ENCODE data around the gene IARS2. TPM values are rescaled to one million over a fixed set of nuclear protein-coding genes. Genes with fewer than 3 reads are reported as not detected.
"Not testable (repeated sequence)": the region's sequence is repeated elsewhere in the genome, so short reads cannot be mapped to it uniquely, and the experiment has no call there.

The IARS2 gene
- total RNA-seq, 1 experiment from 2014 or later = 79.8 TPM

DNA sequence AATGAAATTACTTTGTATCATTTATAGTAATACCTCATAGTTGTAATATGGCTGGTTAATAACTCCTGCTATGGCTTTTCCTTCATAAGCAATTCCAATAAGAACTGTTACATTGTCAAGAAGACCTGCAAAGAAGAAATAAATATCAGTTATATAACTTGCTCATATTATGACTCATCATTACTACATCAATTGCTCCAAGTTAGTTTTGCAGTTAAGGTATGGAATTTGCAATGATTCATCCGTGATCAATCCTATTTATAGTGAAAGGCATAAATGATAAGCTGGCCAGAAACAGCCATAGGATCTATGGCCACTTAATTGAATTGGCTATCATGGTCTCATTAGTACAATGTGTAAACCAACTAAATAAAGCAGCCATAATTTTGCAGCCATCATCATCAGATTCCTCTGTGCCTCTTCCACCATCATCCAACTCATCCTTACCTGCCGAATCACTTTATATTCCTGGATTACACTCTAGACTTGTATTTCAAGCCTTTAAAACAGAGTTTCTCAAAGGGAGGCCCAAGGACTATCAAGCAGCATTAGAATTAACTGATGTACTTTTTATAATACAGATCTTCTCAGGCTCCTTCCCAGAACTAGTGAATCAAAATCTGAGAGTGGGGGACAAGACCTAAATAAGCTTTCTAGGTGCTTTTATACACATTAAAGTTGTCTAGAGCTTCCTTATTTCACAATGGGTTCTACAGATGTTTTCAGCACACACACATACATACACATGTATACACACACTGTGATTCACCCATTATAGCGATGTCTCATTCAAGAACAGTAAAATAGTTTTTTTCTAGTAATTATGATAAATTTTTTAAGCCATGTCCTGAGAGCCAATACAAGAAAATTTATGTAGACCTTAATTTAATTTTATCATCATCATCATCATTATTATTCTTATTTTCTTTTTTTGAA lies 26.4 kb upstream of the IARS2 start:
- Histone ChIP-seq H4K20me1 (ENCODE audit: insufficient read depth, low read depth, low read length) (no peaks in the 10 kb centered on the region), H3K9ac (ENCODE audit: low read length) (no peak overlapping the region), H3K27ac (ENCODE audit: low read length) (no peak overlapping the region), H3K79me2 (ENCODE audit: low read length) (peaks cover 12% of the 10 kb centered on the region; the same call in 1 of the 2 replicates), H3K4me2 (ENCODE audit: low read depth, low read length, poor library complexity, severe bottlenecking) (no peak overlapping the region), H3K4me3 (ENCODE audit: low read length) (no peak overlapping the region), H3K9me2 (replicated peaks; ENCODE audit: insufficient read depth, low read length) (no peaks in the 10 kb centered on the region), H3K4me1 (ENCODE audit: low read length) (no peaks in the 10 kb centered on the region), H2AFZ (ENCODE audit: low read length) (no peak overlapping the region), H3K27me3 (ENCODE audit: low read length) (no peaks in the 10 kb centered on the region), H3K9me3 (ENCODE audit: low read length) (no peaks in the 10 kb centered on the region), H3K36me3 (ENCODE audit: insufficient read depth, low read length) (peaks cover 56% of the 10 kb centered on the region)
- DNase-seq = no peak

DNA sequence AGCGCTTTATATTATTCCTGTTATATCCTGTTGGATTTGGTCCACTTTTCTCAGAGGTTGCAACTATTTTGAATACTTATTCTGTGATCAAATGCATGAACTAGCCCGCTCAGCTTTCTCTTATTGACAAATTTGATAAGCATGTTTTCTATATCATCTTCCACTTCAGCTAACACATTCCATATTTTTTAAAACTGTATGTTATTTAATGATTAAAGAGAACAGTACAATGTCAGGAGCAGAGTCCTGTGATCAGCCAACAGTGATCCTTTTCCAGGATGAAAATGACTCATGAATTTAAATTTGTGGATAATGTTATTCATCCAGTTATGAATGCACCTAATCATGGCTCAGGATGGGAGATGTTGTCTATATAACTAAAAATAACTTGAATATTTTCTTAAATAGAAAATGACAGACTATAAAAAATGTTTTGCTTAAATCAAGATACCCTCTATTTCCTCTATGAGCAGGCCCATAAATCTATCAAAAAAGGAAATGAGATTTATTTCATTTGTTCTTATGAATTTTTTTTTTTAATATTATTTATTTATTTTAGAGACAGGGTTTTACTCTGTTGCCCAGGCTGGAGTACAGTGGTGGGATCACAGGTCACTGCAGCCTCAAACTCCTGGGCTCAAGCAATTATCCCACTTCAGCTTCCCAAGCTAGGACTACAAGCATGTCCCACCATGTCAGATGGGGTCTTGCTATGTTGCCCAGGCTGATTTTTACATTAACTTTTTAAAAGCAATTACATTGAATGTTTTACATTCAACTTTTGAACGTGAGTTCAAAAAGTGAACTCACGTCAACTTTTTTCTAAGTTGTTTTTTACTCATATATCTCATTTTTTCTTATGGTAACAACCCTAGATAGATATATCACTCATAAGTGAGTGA lies 16.8 kb upstream of the IARS2 start:
- Histone ChIP-seq H2AFZ (ENCODE audit: low read length) (no peak overlapping the region), H3K27ac (ENCODE audit: low read length) (no peak overlapping the region), H3K9me2 (replicated peaks; ENCODE audit: insufficient read depth, low read length) (no peaks in the 10 kb centered on the region), H4K20me1 (ENCODE audit: insufficient read depth, low read depth, low read length) (0 out of 2 replicates have a peak, but pooled peaks cover 3% of the 10 kb centered on the region), H3K4me3 (ENCODE audit: low read length) (no peak overlapping the region), H3K9me3 (ENCODE audit: low read length) (no peaks in the 10 kb centered on the region), H3K27me3 (ENCODE audit: low read length) (no peaks in the 10 kb centered on the region), H3K36me3 (ENCODE audit: insufficient read depth, low read length) (peaks cover 44% of the 10 kb centered on the region), H3K79me2 (ENCODE audit: low read length) (peaks cover 66% of the 10 kb centered on the region), H3K4me2 (ENCODE audit: low read depth, low read length, poor library complexity, severe bottlenecking) (no peak overlapping the region), H3K9ac (ENCODE audit: low read length) (no peak overlapping the region), H3K4me1 (ENCODE audit: low read length) (no peaks in the 10 kb centered on the region)
- no peak for DNase-seq

DNA sequence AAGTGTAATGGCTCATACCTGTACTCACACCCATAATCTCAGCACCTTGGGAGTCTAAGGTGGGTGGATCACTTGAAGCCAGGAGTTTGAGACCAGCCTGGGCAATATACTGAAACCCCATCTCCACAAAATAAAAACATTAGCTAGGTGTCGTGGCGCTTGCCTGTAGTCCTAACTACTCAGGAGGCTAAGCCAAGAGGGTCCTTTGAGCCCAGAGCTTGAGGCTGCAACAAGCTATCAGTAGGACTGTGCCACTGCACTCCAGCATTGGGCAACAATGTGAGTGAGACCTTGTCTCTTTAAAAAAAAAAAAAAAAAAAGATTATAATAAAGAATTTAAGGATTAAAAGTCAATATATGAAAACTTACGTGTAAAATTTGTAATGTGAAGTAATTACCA lies 16.0 kb upstream of the IARS2 start:
- H3K9me3 ChIP-seq (ENCODE audit: low read length) = no peaks in the 10 kb centered on the region
- H3K9me2 ChIP-seq (replicated peaks; ENCODE audit: insufficient read depth, low read length) = no peaks in the 10 kb centered on the region
- H4K20me1 ChIP-seq (ENCODE audit: insufficient read depth, low read depth, low read length) = 0 out of 2 replicates have a peak, but pooled peaks cover 3% of the 10 kb centered on the region
- H3K27ac ChIP-seq (ENCODE audit: low read length) = no peak overlapping the region
- H3K79me2 ChIP-seq (ENCODE audit: low read length) = peaks cover 74% of the 10 kb centered on the region
- H3K36me3 ChIP-seq (ENCODE audit: insufficient read depth, low read length) = peaks cover 39% of the 10 kb centered on the region
- no peak for DNase-seq
- H2AFZ ChIP-seq (ENCODE audit: low read length) = no peak overlapping the region
- H3K9ac ChIP-seq (ENCODE audit: low read length) = no peak overlapping the region
- H3K4me2 ChIP-seq (ENCODE audit: low read depth, low read length, poor library complexity, severe bottlenecking) = no peak overlapping the region
- no peak overlapping the region for H3K4me3 ChIP-seq (ENCODE audit: low read length)
- no peaks in the 10 kb centered on the region for H3K4me1 ChIP-seq (ENCODE audit: low read length)
- H3K27me3 ChIP-seq (ENCODE audit: low read length) = no peaks in the 10 kb centered on the region

- no peak overlapping the region for H2AFZ ChIP-seq (ENCODE audit: low read length)
- H3K27me3 ChIP-seq (ENCODE audit: low read length) = no peaks in the 10 kb centered on the region
- no peak overlapping the region for H3K9ac ChIP-seq (ENCODE audit: low read length)
- 0 out of 2 replicates have a peak, but pooled peaks cover 3% of the 10 kb centered on the region for H4K20me1 ChIP-seq (ENCODE audit: insufficient read depth, low read depth, low read length)
- H3K79me2 ChIP-seq (ENCODE audit: low read length) = peaks cover 91% of the 10 kb centered on the region
- no peaks in the 10 kb centered on the region for H3K9me3 ChIP-seq (ENCODE audit: low read length)
- H3K4me2 ChIP-seq (ENCODE audit: low read depth, low read length, poor library complexity, severe bottlenecking) = no peak overlapping the region
- peaks cover 18% of the 10 kb centered on the region for H3K36me3 ChIP-seq (ENCODE audit: insufficient read depth, low read length)
- no peak for DNase-seq
- H3K9me2 ChIP-seq (replicated peaks; ENCODE audit: insufficient read depth, low read length) = no peaks in the 10 kb centered on the region
- H3K4me1 ChIP-seq (ENCODE audit: low read length) = peaks cover 33% of the 10 kb centered on the region
- no peak overlapping the region for H3K4me3 ChIP-seq (ENCODE audit: low read length)
- H3K27ac ChIP-seq (ENCODE audit: low read length) = peak overlapping the region; percentile 93
These were observed 9.5 kb upstream of the IARS2 start for GRCh38 chr1:220084460-220084859.

- not testable (repeated sequence) for H3K9me3 ChIP-seq (ENCODE audit: low read length); H2AFZ ChIP-seq (ENCODE audit: low read length); H4K20me1 ChIP-seq (ENCODE audit: insufficient read depth, low read depth, low read length); H3K27me3 ChIP-seq (ENCODE audit: low read length); H3K4me3 ChIP-seq (ENCODE audit: low read length); H3K9me2 ChIP-seq (replicated peaks; ENCODE audit: insufficient read depth, low read length)
- DNase-seq = peak; percentile 96
- peaks cover 73% of the 10 kb centered on the region for H3K79me2 ChIP-seq (ENCODE audit: low read length)
- H3K27ac ChIP-seq (ENCODE audit: low read length) = peak overlapping the region; percentile 93
- H3K36me3 ChIP-seq (ENCODE audit: insufficient read depth, low read length) = peaks cover 16% of the 10 kb centered on the region
- H3K4me2 ChIP-seq (ENCODE audit: low read depth, low read length, poor library complexity, severe bottlenecking) = peak overlapping the region; percentile 78
- peaks cover 41% of the 10 kb centered on the region for H3K4me1 ChIP-seq (ENCODE audit: low read length)
- peak overlapping the region; percentile 52 for H3K9ac ChIP-seq (ENCODE audit: low read length)
These were observed 7.7 kb upstream of the IARS2 start for GRCh38 chr1:220086261-220086686.

DNA sequence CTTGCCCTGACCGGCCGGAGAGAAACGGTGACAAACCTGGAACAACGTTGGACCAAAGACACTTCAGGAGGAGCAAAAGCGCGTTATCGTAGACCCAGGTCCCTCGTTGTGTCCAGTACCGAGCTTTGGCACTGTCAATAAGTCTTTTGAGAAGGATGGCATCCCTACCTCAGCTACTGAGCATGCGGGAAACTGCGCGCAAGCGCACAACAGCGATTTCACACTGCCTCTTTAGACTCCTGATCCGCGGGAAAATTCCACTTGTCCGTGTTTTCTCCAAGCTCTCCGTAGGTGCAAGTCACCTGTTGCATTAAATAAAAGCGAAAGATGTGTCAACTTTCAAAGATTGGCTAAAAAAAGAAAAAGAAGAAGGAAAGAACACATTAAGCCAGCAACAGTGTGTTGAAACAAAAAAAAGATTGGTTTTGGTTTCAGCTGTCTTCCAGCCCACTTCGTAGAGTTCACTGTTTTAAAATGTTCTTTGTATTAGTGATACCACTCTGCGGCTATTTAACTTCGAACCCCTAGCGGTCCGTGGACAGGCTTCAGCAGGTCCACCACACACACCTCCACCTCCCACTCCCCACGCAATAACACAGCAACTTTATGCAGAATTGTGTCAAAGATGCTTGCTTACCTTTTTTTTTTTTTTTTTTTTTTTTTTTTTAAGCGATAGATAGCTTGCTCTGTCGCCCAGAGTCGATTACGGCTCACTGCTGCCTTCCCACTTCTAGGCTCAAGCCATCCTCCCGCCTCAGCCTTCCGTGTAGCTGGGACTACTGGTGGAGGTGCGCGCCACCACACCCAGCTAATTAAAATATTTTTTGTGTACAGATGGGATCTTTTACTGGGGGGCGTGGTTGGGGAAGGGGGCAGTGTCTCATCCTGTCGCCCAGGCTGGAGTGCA lies 4.0 kb upstream of the IARS2 start, which contains the start of gene BPNT1:
Gene BPNT1 (minus strand): TSS at position 139 of the 907 bp plus-strand sequence. CDS start 9,942 bp downstream, outside the sequence.
- H3K36me3 ChIP-seq (ENCODE audit: insufficient read depth, low read length) = peaks cover 3% of the 10 kb centered on the region; the same call in 1 of the 2 replicates
- H3K9me3 ChIP-seq (ENCODE audit: low read length) = no peaks in the 10 kb centered on the region
- H4K20me1 ChIP-seq (ENCODE audit: insufficient read depth, low read depth, low read length) = no peaks in the 10 kb centered on the region
- H2AFZ ChIP-seq (ENCODE audit: low read length) = peak within 1 kb of the TSS; percentile 57
- peak within 1 kb of the TSS; percentile 90 for H3K27ac ChIP-seq (ENCODE audit: low read length)
- H3K4me3 ChIP-seq (ENCODE audit: low read length) = peak within 1 kb of the TSS; percentile 73
- peak; percentile 99 for DNase-seq
- H3K79me2 ChIP-seq (ENCODE audit: low read length) = peaks cover 49% of the 10 kb centered on the region
- peaks cover 50% of the 10 kb centered on the region for H3K4me1 ChIP-seq (ENCODE audit: low read length)
- H3K9me2 ChIP-seq (replicated peaks; ENCODE audit: insufficient read depth, low read length) = no peaks in the 10 kb centered on the region
- no peaks in the 10 kb centered on the region for H3K27me3 ChIP-seq (ENCODE audit: low read length)
- peak within 1 kb of the TSS; percentile 82 for H3K4me2 ChIP-seq (ENCODE audit: low read depth, low read length, poor library complexity, severe bottlenecking)
- H3K9ac ChIP-seq (ENCODE audit: low read length) = peak within 1 kb of the TSS; percentile 80

DNA sequence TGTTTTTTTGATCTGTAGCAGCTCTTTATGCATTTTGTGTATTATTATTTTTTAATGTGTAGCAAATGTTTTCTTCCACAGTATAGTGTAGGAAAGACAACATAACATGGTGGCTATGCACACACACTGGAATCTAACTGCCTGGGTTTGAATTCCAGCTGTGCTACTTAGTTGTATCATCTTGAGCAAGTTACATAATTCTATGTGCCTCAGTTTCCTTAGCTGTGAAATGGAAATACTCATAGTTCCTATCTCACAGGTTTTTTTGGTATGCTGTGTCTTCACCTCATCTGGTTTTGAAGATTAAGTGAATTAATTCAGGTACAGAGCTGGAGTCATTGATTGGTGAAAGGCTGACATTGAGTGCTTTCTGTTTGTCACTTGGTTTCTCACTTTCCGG lies 1.2 kb upstream of the IARS2 start:
- H3K27ac ChIP-seq (ENCODE audit: low read length) = no peak overlapping the region
- H3K9ac ChIP-seq (ENCODE audit: low read length) = no peak overlapping the region

More for the DNA sequence above, 1.2 kb upstream of the IARS2 start:
- H3K4me3 ChIP-seq (ENCODE audit: low read length) = no peak overlapping the region
- no peaks in the 10 kb centered on the region for H3K27me3 ChIP-seq (ENCODE audit: low read length)
- DNase-seq = no peak
- no peaks in the 10 kb centered on the region for H3K9me2 ChIP-seq (replicated peaks; ENCODE audit: insufficient read depth, low read length)
- peaks cover 50% of the 10 kb centered on the region for H3K79me2 ChIP-seq (ENCODE audit: low read length)
- peaks cover 14% of the 10 kb centered on the region; the same call in 1 of the 2 replicates for H3K36me3 ChIP-seq (ENCODE audit: insufficient read depth, low read length)
- H3K4me1 ChIP-seq (ENCODE audit: low read length) = peaks cover 37% of the 10 kb centered on the region
- H2AFZ ChIP-seq (ENCODE audit: low read length) = no peak overlapping the region
- no peaks in the 10 kb centered on the region for H3K9me3 ChIP-seq (ENCODE audit: low read length)
- no peaks in the 10 kb centered on the region for H4K20me1 ChIP-seq (ENCODE audit: insufficient read depth, low read depth, low read length)
- H3K4me2 ChIP-seq (ENCODE audit: low read depth, low read length, poor library complexity, severe bottlenecking) = no peak overlapping the region
